ENCODE measurements around the gene COPS7A. TPM values are rescaled to one million over a fixed set of nuclear protein-coding genes. Genes with fewer than 3 reads are reported as not detected.

Gene COPS7A
- total and polyA plus RNA-seq, 9 of the 15 experiments (the other 6 are each of a cell fraction or from before 2014, with no cell fraction given), result 12.7 to 36.0 (median 24.3) TPM

GRCh38 chr12:6751767-6752166 lies 27.9 kb downstream of the COPS7A start:
- DNase-seq (ENCODE audit: extremely low read depth in 1 of 4, low spot score in 3 of 4) (no peak), FAIRE-seq (no peak), ATAC-seq (no peak)
- Histone ChIP-seq H3K36me3 (ENCODE audit: control insufficient read depth, insufficient read depth, low read length) (peaks cover 53% of the 10 kb centered on the region; the same call in 2 of the 3 replicates), H2AFZ (ENCODE audit: low read depth, low read length) (no peak overlapping the region), H3K4me3 (peak overlapping the region; percentile 99), H3K27me3 (ENCODE audit: control insufficient read depth in 2 of 2, insufficient read depth in 2 of 2, low read length in 2 of 2) (no peaks in the 10 kb centered on the region), H3K4me1 (replicated peaks in 1 of 2; ENCODE audit: control insufficient read depth in 2 of 2, insufficient read depth in 2 of 2, low read length in 2 of 2) (peaks cover 22 to 28% of the 10 kb centered on the region in 2 experiments), H4K20me1 (replicated peaks; ENCODE audit: control insufficient read depth, insufficient read depth, low read length) (peaks cover 5% of the 10 kb centered on the region; the same call in 1 of the 2 replicates), H3K9me3 (replicated peaks; ENCODE audit: control insufficient read depth, insufficient read depth, low read depth, low read length) (no peaks in the 10 kb centered on the region), H3K27ac (ENCODE audit: extremely low read depth, low read depth, low read length) (peak overlapping the region; percentile 99; the same call in 1 of the 3 replicates), H3K9me1 (ENCODE audit: control insufficient read depth, insufficient read depth, low read length) (peaks cover 3% of the 10 kb centered on the region), H3K79me2 (ENCODE audit: control insufficient read depth, insufficient read depth, low read length) (peaks cover 31% of the 10 kb centered on the region), H3K9ac (ENCODE audit: insufficient read depth in 1 of 2, low read depth in 2 of 2, low read length in 2 of 2) (peak overlapping the region; percentile 98 to 99; a peak in 3 of 4 replicates), H3K4me2 (ENCODE audit: insufficient read depth, low read length) (peak overlapping the region; percentile 99)
- ChIA-PET POLR2A (interaction anchor here (0.7 to 2.4 kb wide), 4 partner anchors 16 to 95 kb away, joined by 3 to 10 read pairs (median 7); partner anchors contain the start of genes COPS7A and P3H3), CTCF (ENCODE audit: low intra/inter-chr PET ratio) (interaction anchor here (0.6 kb wide), 1 partner anchor 19 kb away, joined by 3 read pairs; no protein-coding TSS in a partner anchor)
- BruUV-seq (replicated peaks), result no TSS peak
- in situ Hi-C loops (cut with MboI) (no loop called here), intact Hi-C loops (cut with micrococcal nuclease) (no loop called here)
- TF ChIP-seq NFIC (IDR thresholded peaks at IDR 0.05) (0 out of 2 replicates have a peak, but pooled peaks have one; percentile 21), GTF2A2 (tag; IDR thresholded peaks at IDR 0.05) (no peak)
- 80% methylated on average over 7 of the region's 7 CpGs for WGBS (ENCODE audit: insufficient coverage, low coverage, missing lambda C conversion rate)

- peak; percentile 19 for ATAC-seq
- POLR2A ChIA-PET, result interaction anchor here (0.7 to 2.4 kb wide), 10 partner anchors 12 to 191 kb away, joined by 3 to 10 read pairs (median 4); partner anchors contain the start of genes COPS7A, GPR162, P3H3 and RNU7-1
- Histone ChIP-seq H3K4me1 (replicated peaks in 1 of 2; ENCODE audit: control insufficient read depth in 2 of 2, insufficient read depth in 2 of 2, low read length in 2 of 2) (peaks cover 24 to 26% of the 10 kb centered on the region in 2 experiments), H3K79me2 (ENCODE audit: control insufficient read depth, insufficient read depth, low read length) (peaks cover 31% of the 10 kb centered on the region), H3K9ac (ENCODE audit: insufficient read depth in 1 of 2, low read depth in 2 of 2, low read length in 2 of 2) (peak overlapping the region; percentile 98 to 99), H4K20me1 (replicated peaks; ENCODE audit: control insufficient read depth, insufficient read depth, low read length) (peaks cover 5% of the 10 kb centered on the region; the same call in 1 of the 2 replicates), H3K4me2 (ENCODE audit: insufficient read depth, low read length) (peak overlapping the region; percentile 99), H3K27me3 (ENCODE audit: control insufficient read depth in 2 of 2, insufficient read depth in 2 of 2, low read length in 2 of 2) (no peaks in the 10 kb centered on the region), H3K4me3 (peak overlapping the region; percentile 99), H3K27ac (ENCODE audit: extremely low read depth, low read depth, low read length) (peak overlapping the region; percentile 99), H3K36me3 (ENCODE audit: control insufficient read depth, insufficient read depth, low read length) (peaks cover 48% of the 10 kb centered on the region; the same call in 2 of the 3 replicates), H3K9me1 (ENCODE audit: control insufficient read depth, insufficient read depth, low read length) (peaks cover 3% of the 10 kb centered on the region), H3K9me3 (replicated peaks; ENCODE audit: control insufficient read depth, insufficient read depth, low read depth, low read length) (no peaks in the 10 kb centered on the region), H2AFZ (ENCODE audit: low read depth, low read length) (peak overlapping the region; percentile 83)
- intact Hi-C loops (cut with micrococcal nuclease), result no loop called here
- in situ Hi-C loops (cut with MboI), result no loop called here
- CTCF ChIA-PET (ENCODE audit: low intra/inter-chr PET ratio), result interaction anchor here (0.6 kb wide), 1 partner anchor 19 kb away, joined by 3 read pairs; no protein-coding TSS in a partner anchor
- FAIRE-seq, result peak; percentile 56
- 4% methylated on average over 3 of the region's 24 CpGs for WGBS (ENCODE audit: insufficient coverage, low coverage, missing lambda C conversion rate)
- peak in 3 of 4 experiments; percentile 34 to 66 (median 62) for DNase-seq (ENCODE audit: extremely low read depth in 1 of 4, low spot score in 3 of 4)
- TSS peak; percentile 56 for BruUV-seq (replicated peaks)
- TF ChIP-seq ELK3 (CRISPR knock-in tag; IDR thresholded peaks at IDR 0.05), result no peak
- TF ChIP-seq POLR3A (IDR thresholded peaks at IDR 0.05; ENCODE audit: borderline replicate concordance, extremely low read depth, insufficient read depth, insufficient read length), result no peak
- TF ChIP-seq ZNF436 (CRISPR knock-in tag; IDR thresholded peaks at IDR 0.05), result no peak
- TF ChIP-seq ZNF134 (CRISPR knock-in tag; conservative IDR thresholded peaks at IDR 0.05), result no peak
- TF ChIP-seq CTCF (IDR thresholded peaks at IDR 0.05 in 2 of 3, conservative IDR thresholded peaks at IDR 0.05 in 1 of 3; ENCODE audit: insufficient read depth in 2 of 3, low read depth in 1 of 3, low read length in 3 of 3), result 0 out of 6 replicates have a peak, but pooled peaks of 1 of the 3 experiments have one; percentile 34
- no peak for TF ChIP-seq SIN3B (IDR thresholded peaks at IDR 0.05; ENCODE audit: low read depth)
- TF ChIP-seq FOXM1 (IDR thresholded peaks at IDR 0.05; ENCODE audit: low read depth), result no peak
- TF ChIP-seq FOXM1 (CRISPR knock-in tag; IDR thresholded peaks at IDR 0.05; ENCODE audit: low read depth), result no peak
- TF ChIP-seq ZNF263 (CRISPR knock-in tag; IDR thresholded peaks at IDR 0.05; ENCODE audit: borderline replicate concordance), result 0 out of 2 replicates have a peak, but pooled peaks have one; percentile 12
Measured at GRCh38 chr12:6752167-6752920, 28.5 kb downstream of the COPS7A start.

Data from K562 (cell line).